NCI-H69 (cell line): Measurements from ENCODE around the gene PRKRA.
"Not testable (repeated sequence)": the region's sequence is repeated elsewhere in the genome, so short reads cannot be mapped to it uniquely, and the experiment has no call there.

Experiments
- DNase-seq: peaks from one replicate; lab custom pipeline; 2025; lab: John Stamatoyannopoulos, UW

The PRKRA gene

GRCh38 chr2:178457390-178457886, 6.5 kb upstream of the PRKRA start:
- DNase-seq: no peak

GRCh38 chr2:178455947-178456346, 5.0 kb upstream of the PRKRA start:
- no peak for DNase-seq

GRCh38 chr2:178452870-178453269, 1.9 kb upstream of the PRKRA start:
- peak; percentile 39 for DNase-seq

GRCh38 chr2:178452334-178452733, 1.4 kb upstream of the PRKRA start:
- no peak for DNase-seq

- no peak for DNase-seq
Observed at GRCh38 chr2:178450524-178450773, 526 bp downstream of the PRKRA start.

- DNase-seq: peak; percentile 58
Observed at GRCh38 chr2:178449700-178450523, 1.1 kb downstream of the PRKRA start.

- DNase-seq: no peak
Observed at GRCh38 chr2:178448968-178449661, 1.9 kb downstream of the PRKRA start.

GRCh38 chr2:178441426-178441825, 9.5 kb downstream of the PRKRA start:
- no peak for DNase-seq

GRCh38 chr2:178436662-178437061, 14.3 kb downstream of the PRKRA start:
- DNase-seq: no peak

- no peak for DNase-seq
Observed at GRCh38 chr2:178429336-178429735, 21.6 kb downstream of the PRKRA start.

- no peak for DNase-seq
Observed at GRCh38 chr2:178428396-178428806, 22.6 kb downstream of the PRKRA start.

GRCh38 chr2:178427458-178427857, 23.5 kb downstream of the PRKRA start:
- no peak for DNase-seq

GRCh38 chr2:178426388-178426787, 24.6 kb downstream of the PRKRA start:
- no peak for DNase-seq

- no peak for DNase-seq
Observed at GRCh38 chr2:178425255-178425827, 25.6 kb downstream of the PRKRA start.

GRCh38 chr2:178423746-178424145, 27.2 kb downstream of the PRKRA start:
- DNase-seq: not testable (repeated sequence)

- DNase-seq: no peak
Observed at GRCh38 chr2:178422097-178422496, 28.9 kb downstream of the PRKRA start.

GRCh38 chr2:178420463-178420999, 30.4 kb downstream of the PRKRA start:
- DNase-seq: peak; percentile 14

- peak; percentile 31 for DNase-seq
Observed at GRCh38 chr2:178419123-178419522, 31.9 kb downstream of the PRKRA start.

- DNase-seq: peak; percentile 6
Observed at GRCh38 chr2:178418426-178418825, 32.5 kb downstream of the PRKRA start.

- DNase-seq: no peak
Observed at GRCh38 chr2:178417916-178418315, 33.1 kb downstream of the PRKRA start.

GRCh38 chr2:178415979-178416378, 35.0 kb downstream of the PRKRA start:
- DNase-seq: no peak

- DNase-seq: peak; percentile 96
Observed at GRCh38 chr2:178414266-178415247, 36.4 kb downstream of the PRKRA start.
